GM19193 (cell line): ENCODE measurements around the gene OLFM3.

ENCODE experiments used
- POLR2A ChIP-seq: IDR thresholded peaks from 4 replicates; pipeline ENCODE4 v1.6.1; 2011; ENCODE audit not compliant: insufficient read depth, insufficient read length; ENCODE audit errors: extremely low read depth

OLFM3 gene

DNA sequence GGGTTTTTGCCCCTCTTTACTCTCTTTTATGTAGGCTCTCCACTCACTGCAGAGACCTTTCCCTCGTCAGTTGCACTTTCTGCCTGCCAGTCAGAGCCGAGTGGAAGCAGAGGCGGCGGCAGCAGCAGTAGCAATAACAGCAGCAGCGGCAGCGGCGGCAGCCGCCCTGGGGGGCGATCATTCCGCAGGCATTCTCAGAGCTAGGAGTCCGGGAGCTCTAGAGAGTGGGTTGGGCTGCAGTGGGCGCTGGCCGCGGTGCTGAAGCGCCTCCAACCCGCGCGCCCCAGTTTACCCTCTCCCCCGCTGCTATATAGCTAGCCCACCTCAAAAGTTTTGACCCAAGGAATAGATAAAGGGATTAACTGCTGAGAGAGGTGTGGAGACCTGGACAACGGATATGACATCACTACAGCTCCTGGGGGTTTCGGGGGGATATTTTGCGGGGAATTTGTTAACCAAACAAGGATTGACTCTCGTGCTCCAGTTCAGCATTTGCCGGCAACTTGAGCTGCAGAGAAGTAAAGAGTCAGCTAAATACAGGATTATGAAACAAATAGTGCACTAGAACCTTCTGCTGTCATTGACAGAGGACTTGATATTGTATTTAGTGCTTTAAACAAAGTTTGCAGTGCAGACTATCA lies at the start of gene OLFM3:
OLFM3 (minus strand) TSS at position 102 of the 641 bp plus-strand sequence.
- TF ChIP-seq POLR2A = no peak

DNA sequence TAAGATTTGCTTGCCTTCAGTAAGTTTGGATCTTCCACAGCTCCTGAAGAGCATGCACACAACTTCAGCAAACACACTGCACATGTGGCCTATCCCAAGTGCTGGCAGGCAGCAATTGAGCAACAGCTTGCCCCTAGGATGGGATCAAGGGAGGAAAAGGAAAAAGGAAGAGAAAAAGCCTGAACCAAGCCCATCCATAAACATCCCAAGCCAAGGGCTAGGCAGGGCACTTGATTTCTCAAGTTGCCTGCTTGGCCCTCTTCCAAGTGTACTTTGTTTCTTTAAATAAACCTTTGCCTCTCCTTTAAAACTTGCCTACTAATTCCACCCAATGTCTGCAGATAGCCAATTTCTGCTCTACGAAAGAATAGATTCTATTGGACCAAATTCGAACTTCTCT lies 49.0 kb upstream of the OLFM3 start:
- no peak for TF ChIP-seq POLR2A

DNA sequence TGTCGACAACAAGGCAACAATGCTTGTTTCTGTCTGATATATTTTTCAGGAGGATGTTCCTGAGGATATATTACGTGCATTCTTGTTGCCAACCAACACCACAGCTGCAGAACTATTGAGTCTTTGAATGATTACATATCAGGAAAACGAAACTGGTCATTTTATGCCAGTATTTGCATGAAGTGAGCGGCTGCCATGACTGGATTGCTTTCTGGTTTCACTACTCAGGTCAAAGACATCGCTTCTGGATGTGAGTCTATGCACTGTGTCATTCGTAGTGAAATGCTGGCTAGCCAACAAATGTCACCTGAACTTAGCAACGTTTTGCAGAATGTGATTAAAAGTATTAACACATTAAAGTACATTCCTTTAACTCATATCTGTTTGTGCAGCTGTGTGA lies 35.8 kb upstream of the OLFM3 start:
- no peak for TF ChIP-seq POLR2A

DNA sequence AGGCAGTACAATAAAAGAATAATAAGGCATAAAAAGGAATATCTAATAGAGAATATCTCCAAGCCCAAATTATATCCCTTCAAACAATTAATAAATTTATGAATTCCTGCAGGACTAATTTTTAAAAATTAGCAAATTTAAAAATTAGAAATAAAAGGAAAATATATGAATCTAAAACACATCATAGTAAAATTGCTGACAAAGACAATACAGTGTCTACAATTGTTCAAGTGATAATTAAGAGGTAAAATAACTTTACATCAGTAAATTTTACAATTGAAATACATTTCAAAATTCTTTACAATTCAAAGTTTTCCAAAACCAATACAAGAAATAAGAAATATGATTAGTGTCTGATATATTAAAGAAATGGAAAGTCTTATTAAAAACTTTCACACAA lies 22.8 kb upstream of the OLFM3 start:
- no peak for TF ChIP-seq POLR2A

DNA sequence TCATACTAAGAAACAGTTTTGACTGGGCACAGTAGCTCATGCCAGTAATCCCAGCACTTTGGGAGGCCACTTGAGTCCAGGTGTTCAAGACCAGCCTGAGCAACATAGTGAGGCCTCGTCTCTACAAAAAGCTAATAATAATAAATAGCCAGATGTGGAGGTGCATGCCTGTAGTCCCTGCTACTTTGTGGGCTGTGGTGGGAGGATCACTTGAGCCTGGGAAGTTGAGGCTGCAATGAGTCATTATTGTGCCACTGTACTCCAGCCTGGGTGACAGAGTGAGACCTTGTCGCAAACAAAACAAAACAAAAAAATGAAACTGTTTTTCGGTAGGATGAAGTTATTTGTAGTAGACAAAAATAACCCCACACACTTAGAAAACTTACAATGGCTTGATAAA lies 19.0 kb upstream of the OLFM3 start:
- TF ChIP-seq POLR2A = no peak

DNA sequence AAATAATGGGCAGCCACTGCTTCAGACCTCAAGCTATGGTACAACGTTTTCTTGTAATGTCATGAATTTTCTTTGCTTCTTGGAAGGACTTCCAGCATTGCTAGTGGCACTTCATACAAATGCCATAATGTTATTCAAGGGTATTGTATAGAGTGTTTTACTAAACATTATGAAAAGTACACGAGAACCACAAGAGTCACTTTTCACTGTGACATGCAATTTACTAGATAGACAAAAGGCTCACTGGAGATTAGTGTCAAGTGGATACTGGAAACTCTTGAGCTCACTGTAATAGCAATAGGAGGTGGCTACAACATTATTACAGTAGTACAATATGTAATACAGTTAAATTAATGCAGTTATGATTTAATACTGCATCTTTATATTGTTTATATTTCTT lies 5.3 kb upstream of the OLFM3 start:
- TF ChIP-seq POLR2A = no peak

GRCh38 chr1:101995984-101996745 lies 561 bp downstream of the OLFM3 start:
- TF ChIP-seq POLR2A = no peak

DNA sequence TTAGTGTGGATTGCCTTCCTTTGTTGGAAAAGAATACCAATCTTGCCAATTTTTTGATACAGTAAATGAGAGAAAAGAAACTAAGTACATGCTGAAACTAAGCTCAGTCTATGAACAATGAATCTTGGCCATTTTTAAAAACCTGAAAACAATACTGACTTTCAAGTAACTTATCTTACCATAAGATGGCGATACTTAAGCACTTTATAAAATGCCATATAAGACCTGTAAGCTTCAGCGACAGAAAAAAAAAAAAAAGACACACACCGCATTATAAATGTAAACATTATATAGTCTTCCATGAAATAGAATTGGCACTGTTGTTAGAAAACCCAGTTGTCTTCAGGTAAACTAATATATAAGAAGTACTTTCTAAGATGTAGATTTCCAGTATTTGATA lies 3.0 kb downstream of the OLFM3 start:
- no peak for TF ChIP-seq POLR2A

DNA sequence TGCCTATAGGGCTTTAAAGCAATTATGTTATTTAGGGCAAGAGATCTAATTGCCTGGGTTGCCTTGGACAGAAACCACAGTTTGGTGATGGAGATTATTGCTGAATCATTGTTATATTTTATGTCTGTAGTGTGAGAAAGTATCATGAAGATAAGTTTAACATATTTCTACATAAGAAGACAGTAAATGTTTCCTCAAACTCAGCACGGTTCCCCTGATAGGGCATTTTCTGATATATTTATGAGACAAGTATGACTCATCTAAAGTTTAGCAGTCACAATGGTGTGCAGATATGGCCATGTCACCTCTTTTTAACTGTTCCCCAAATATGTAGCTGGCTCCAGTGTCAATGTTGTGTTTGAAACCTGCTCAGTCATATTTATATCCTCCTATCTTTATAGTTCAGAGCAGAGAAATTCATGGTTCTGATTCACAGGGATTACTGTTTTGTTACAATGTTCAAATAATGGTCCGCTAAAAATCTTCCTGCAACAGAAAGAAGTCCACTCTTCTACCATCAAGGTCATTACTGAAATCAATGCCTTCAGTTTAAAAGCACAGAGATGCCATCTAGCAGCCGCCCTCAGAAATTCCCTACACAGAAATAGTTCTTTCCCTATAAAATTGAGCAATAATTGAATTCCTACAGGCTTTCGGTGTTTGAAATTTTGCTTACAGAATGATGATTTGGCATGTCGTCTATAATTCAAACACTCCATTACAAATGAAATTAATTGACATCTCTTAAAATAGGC lies 3.7 kb downstream of the OLFM3 start:
- no peak for TF ChIP-seq POLR2A

GRCh38 chr1:101980974-101981373 lies 15.8 kb downstream of the OLFM3 start:
- TF ChIP-seq POLR2A = no peak

DNA sequence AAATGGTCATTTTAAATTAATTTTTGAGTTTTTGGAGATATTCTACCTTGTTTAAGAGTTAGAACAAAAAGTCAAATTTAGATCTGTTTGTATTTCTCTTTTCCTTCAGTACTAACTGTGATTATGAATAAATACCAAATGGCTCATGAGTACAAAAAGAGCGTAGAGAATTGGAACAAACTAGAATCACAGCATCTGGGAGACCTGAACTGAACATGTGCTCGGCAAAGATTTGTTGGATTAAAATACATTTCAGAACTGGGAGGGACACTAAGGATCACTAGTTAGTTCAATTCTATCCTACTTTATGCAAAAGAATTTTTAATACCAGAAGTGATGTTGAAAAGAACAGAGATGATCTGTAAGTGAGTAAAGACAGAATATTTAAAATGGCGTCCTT lies 19.5 kb downstream of the OLFM3 start:
- no peak for TF ChIP-seq POLR2A

DNA sequence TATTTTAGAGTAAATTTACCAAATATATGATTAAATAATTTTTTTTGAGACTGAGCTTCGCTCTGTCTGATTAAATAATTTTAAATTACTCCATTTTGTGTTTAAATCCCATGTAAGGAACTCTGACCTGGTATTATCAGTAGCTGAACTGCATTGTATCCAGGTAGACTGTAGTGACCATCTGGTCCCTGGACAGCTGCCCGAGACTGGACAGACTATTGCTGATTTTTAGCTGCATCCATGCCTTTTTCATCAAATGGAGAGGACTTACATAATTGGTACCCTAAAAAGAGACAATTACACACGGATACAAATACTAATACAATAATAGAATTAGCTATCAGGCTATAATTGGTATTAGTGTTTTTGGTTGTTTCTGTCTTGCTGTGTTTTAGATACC lies 20.6 kb downstream of the OLFM3 start:
- TF ChIP-seq POLR2A = no peak

- TF ChIP-seq POLR2A = no peak
Measured at GRCh38 chr1:101975371-101975770, 21.4 kb downstream of the OLFM3 start.

GRCh38 chr1:101974599-101975274 lies 22.0 kb downstream of the OLFM3 start:
- TF ChIP-seq POLR2A = no peak

DNA sequence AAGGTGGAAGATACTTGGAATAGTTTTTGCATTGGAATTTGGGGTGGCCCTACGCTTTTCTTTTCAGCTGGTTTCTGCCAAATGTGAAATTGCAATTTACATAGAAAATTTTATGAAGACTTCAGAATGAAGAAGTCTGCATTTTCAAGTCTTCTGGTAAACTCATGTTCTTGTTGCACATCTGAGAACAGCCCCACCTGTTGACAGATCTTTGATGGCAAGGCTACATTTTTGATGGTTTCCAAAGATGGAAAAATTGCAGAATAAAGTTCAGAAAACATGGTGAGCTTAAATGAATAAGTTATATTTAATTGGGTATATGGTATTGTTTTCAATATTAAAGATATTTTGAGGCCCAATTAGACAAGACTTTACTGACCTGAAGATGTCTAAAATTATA lies 25.4 kb downstream of the OLFM3 start:
- TF ChIP-seq POLR2A = no peak

GRCh38 chr1:101967871-101968270 lies 28.9 kb downstream of the OLFM3 start:
- TF ChIP-seq POLR2A = no peak

DNA sequence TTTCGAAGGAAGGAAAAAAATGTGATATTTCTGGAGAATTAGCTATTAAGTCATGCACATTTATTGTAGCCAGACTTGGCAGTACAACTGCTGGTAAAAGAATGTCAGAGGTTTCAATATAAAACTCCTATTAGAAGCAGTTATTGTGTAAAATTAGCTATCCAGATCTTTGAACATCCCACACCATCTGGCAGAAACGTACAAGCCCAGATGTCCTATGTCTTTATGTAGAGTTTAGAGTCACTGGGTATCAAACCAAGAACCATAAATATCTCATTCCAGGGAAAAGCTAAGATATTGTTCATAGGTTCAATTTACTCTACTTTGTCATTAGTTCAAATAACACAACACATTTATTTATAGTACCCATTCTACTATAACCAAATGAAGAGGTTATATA lies 31.4 kb downstream of the OLFM3 start:
- TF ChIP-seq POLR2A = no peak
